Liver (tissue), 3 donors: Measurements from ENCODE around the gene FAM193A.

Experiments
- GABPA ChIP-seq, 2 donors: IDR thresholded peaks in 1 of 2; conservative IDR thresholded peaks in 1 of 2; 2 replicates each; pipeline ENCODE4 v1.6.1; 2016; ENCODE audit warnings: antibody characterized with exemption in 2 of 2, mild to moderate bottlenecking in 1 of 2, moderate library complexity in 1 of 2
- MAX ChIP-seq: IDR thresholded peaks from 2 replicates; pipeline ENCODE4 v1.6.1; 2016; ENCODE audit warnings: antibody characterized with exemption
- RAD21 ChIP-seq, 2 donors: IDR thresholded peaks; 2 replicates each; pipeline ENCODE4 v1.6.1; 2016; ENCODE audit warnings: antibody characterized with exemption in 2 of 2, mild to moderate bottlenecking in 2 of 2
- REST ChIP-seq: IDR thresholded peaks from 2 replicates; pipeline ENCODE4 v1.6.1; 2016; ENCODE audit warnings: antibody characterized with exemption, mild to moderate bottlenecking
- SP1 ChIP-seq: IDR thresholded peaks from 2 replicates; pipeline ENCODE4 v1.6.1; 2018; ENCODE audit warnings: antibody characterized with exemption, mild to moderate bottlenecking
- YY1 ChIP-seq: IDR thresholded peaks from 2 replicates; pipeline ENCODE4 v1.6.1; 2016; ENCODE audit warnings: antibody characterized with exemption, mild to moderate bottlenecking
- TF ChIP-seq, protein P1 (sequence below): fragments of 150-350 bp; IDR thresholded peaks from 2 replicates; pipeline ENCODE4 v1.5.1; 2017; ENCODE audit warnings: improper control_type of control experiment, low read depth, low read length; ENCODE audit not compliant: missing input control
- donor health status: healthy.
- donor health status: healthy.

GRCh38 chr4:2619459-2619858, 83.0 kb downstream of the FAM193A start:
- TF ChIP-seq, protein P1, sequence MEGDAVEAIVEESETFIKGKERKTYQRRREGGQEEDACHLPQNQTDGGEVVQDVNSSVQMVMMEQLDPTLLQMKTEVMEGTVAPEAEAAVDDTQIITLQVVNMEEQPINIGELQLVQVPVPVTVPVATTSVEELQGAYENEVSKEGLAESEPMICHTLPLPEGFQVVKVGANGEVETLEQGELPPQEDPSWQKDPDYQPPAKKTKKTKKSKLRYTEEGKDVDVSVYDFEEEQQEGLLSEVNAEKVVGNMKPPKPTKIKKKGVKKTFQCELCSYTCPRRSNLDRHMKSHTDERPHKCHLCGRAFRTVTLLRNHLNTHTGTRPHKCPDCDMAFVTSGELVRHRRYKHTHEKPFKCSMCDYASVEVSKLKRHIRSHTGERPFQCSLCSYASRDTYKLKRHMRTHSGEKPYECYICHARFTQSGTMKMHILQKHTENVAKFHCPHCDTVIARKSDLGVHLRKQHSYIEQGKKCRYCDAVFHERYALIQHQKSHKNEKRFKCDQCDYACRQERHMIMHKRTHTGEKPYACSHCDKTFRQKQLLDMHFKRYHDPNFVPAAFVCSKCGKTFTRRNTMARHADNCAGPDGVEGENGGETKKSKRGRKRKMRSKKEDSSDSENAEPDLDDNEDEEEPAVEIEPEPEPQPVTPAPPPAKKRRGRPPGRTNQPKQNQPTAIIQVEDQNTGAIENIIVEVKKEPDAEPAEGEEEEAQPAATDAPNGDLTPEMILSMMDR: no peak
- no peak for TF ChIP-seq MAX
- TF ChIP-seq SP1: no peak
- no peak for TF ChIP-seq RAD21 (IDR thresholded peaks at IDR 0.05)
- no peak for TF ChIP-seq GABPA (IDR thresholded peaks at IDR 0.05 in 1 of 2, conservative IDR thresholded peaks at IDR 0.05 in 1 of 2)
- no peak for TF ChIP-seq REST
- no peak for TF ChIP-seq YY1
